Kidney capillary endothelial cell (primary cell): Measurements from ENCODE around the gene USP12.
"Not testable (repeated sequence)": the region's sequence is repeated elsewhere in the genome, so short reads cannot be mapped to it uniquely, and the experiment has no call there.

ENCODE experiments used
- DNase-seq: peaks from one replicate; pipeline ENCODE4 v3.0.0-alpha.2; 2018; ENCODE audit warnings: low spot score

The USP12 gene

DNA sequence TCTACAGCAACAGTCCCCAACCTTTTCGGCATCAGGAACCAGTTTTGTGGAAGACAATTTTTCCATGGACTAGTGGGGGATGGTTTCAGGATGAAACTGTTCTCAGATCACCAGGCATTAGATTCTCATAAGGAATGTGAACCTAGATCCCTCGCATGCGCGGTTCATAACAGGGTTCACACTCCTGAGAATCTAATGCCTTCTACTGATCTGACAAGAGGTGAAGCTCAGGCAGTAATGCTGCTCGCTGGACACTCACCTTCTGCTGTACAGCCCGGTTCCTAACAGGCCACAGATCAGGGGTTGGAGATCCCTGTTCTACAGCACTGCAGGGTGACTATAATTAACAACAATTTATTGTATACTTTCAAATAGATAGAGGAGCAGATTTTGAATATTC is 21.9 kb downstream of the USP12 start:
- no peak for DNase-seq

GRCh38 chr13:27148900-27149299 is 22.7 kb downstream of the USP12 start:
- DNase-seq = no peak

- no peak for DNase-seq
These were observed 24.0 kb downstream of the USP12 start for GRCh38 chr13:27147530-27148170.

- no peak for DNase-seq
These were observed 29.9 kb downstream of the USP12 start for GRCh38 chr13:27141746-27142145.

DNA sequence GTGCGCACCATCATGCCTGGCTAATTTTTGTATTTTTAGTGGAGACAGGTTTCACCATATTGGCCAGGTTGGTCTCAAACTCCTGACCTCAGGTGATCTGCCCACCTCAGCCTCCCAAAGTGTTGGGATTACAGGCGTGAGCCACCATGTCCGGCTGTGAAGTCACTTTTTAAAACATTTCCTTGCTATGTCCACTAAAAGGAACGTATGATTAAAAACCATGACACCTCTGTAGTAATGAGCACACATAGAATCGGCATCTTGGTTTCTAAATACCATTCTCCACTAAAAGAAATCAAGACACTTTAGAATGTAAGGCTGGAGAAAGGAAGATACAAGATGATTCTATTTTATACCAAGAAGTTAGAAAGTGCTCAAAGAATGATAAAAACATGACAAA is 30.5 kb downstream of the USP12 start:
- DNase-seq = not testable (repeated sequence)

- no peak for DNase-seq
These were observed 31.6 kb downstream of the USP12 start for GRCh38 chr13:27140060-27140459.

- no peak for DNase-seq
These were observed 32.0 kb downstream of the USP12 start for GRCh38 chr13:27139565-27139964.

DNA sequence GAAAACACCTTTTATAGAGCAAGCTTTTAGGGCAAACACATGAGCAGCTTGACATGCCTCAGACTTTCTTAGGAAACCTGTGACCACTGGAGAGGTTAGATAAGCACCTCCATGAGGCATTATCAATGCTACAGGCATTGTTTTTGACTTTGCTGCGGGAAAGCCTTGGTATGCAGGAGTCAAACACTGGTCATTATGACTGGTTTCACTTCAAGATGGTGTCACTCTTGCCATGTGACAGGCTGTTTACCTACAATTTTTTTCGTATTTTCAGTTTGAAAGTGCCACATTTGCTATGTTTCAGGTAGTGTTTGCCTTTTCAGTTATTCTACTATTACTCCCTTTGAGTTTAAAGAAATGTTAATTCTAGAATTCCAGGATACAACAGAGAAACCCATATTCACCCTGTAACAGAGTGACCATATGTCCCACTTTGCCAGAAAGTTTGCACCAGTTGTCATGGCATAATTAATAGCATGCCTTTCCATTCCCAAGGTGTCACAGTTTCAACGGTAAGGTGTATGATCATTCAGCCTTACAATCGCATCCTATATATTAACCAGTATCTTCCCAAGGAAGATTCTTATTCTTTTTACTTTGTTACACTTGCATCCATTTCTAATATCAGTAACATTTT is 33.0 kb downstream of the USP12 start:
- DNase-seq = no peak

DNA sequence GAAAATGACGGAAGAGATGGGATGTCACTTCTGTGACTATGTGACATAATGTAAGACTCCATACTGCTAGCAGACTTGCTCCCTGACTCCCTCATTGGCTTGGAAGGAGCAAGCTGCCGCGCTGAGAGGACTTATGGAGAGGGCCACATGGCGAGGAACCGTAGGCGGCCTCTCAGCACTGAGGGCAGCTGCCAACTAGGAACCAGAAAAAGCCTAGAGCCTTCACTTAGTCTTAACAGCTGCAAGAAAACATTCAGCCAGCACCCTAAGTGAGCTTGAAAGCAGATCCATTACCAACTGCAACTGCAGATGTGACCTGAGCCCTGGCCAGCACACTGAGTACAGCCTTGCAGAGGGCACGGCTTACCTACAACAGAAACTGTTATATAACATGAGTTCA is 33.9 kb downstream of the USP12 start:
- no peak for DNase-seq

DNA sequence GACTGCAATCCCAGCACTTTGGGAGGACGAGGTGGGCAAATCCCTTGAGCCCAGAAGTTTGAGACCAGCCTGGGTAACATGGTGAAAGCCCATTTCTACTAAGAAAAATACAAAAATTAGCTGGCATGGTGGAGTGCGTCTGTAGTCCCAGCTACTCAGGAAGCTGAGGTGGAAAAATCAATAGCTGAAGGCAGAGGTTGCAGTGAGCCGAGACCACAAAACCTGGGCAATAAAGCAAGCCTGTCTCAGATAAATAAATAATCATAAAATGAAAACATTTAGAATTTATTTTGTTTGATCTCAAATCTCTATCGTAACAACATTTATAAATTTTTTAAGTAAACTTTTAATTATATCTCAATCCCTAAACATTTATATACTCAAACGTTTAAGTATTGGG is 36.6 kb downstream of the USP12 start:
- no peak for DNase-seq

DNA sequence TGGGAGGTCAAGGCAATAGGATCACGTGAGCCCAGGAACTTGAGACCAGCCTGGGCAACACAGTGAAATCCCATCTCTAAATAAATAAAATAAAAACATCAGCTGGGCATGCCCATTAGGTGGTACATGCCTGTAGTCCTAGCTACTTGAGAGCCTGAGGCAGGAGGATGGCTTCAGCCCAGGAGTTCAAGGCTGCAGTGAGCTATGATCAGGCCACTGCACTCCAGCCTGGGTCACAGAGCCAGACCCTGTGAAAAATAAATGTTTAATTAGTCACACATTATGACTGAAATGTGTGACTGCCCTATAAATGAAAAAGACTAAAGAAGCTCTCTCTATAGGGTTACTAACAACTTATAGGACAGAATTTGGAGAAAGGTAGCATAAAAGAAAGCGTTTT is 37.7 kb downstream of the USP12 start:
- no peak for DNase-seq

DNA sequence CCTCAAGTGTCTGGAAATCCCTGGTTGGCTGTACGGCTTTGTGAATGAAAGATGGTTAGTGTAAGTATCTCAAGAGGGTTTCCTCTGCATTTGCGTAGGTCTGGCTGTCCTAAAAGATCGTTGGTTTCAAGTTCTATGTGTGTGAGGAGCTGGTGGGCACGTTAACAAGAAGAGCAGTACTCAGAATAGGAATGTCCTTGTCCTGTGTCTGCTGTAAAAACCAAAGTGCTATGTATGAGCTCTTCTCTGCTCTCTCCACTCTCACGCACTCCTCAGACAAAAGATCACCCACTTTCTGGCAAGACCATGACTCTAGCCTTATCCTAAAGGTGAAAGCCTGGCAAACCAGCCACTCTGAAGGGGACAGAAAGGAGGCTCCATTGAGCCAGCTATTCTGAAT is 39.1 kb downstream of the USP12 start:
- DNase-seq = no peak

GRCh38 chr13:27131906-27132305 is 39.7 kb downstream of the USP12 start:
- peak; percentile 20 for DNase-seq

DNA sequence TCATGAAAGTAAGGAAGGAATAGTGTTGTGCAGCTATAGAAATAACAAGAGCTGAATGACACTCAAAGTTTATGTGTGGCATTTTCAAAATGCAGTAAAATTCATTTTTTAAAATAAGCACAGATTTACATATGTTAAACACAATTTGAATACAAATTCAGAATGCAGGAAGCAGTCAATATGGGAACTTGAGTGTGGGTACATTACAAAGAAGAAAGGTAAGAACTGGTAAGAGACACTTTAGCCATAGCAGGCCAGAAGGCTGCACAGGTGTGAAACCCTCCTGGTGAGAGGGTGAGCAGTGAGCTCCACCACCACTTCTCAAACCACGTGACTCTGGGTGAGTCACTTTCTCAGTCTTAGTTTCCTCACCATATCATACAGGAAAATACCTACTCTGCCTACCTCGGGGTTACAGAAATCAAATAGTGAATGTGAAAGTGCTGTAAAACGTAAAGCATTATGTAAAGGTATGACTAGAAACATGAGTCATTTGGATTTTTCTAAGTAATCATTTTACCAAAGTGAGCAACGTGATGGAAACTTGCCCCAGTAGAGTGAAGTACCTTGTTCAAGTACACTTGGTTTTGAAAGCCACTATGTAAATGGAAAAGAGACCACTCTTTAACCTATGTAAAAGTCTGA is 40.5 kb downstream of the USP12 start:
- no peak for DNase-seq

GRCh38 chr13:27130223-27130978 is 41.2 kb downstream of the USP12 start:
- no peak for DNase-seq

- no peak for DNase-seq
These were observed 42.6 kb downstream of the USP12 start for GRCh38 chr13:27128825-27129627.

DNA sequence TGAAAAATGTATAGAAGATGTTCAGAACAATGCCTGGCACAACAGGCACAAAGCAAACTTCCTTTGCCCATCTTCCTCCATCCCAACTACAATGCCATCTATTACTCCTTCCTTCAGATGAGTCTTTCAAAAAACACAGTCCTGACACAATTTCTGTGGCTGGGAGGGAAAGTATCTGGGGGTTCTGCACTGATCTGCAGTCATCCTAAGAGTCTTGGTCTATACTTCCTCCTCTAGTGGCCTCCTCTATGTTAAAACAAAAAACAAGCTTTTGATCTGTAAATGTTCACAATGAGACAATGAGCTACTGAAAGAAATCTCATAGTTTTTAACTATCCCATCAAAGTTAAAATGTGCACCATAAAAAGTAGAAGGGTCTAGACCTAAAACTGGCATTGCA is 44.8 kb downstream of the USP12 start:
- DNase-seq = no peak

GRCh38 chr13:27125357-27126282 is 46.0 kb downstream of the USP12 start:
- no peak for DNase-seq

- no peak for DNase-seq
These were observed 47.0 kb downstream of the USP12 start for GRCh38 chr13:27124571-27124970.

DNA sequence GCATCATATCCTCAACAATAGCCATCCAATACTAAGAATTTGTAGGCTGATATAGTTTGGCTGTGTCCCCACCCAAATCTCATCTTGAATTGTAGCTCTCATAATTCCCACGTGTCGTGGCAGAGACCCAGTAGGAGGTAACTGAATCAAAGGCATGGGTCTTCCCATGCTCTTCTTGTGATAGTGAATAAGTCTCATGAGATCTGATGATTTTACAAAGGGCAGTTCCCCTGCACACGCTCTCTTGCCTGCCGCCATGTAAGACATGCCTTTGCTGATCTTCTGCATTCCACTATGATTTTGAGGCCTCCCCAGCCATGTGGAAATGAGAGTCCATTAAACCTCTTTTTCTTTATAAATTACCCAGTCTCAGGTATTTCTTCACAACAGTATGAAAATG is 48.2 kb downstream of the USP12 start:
- DNase-seq = not testable (repeated sequence)

DNA sequence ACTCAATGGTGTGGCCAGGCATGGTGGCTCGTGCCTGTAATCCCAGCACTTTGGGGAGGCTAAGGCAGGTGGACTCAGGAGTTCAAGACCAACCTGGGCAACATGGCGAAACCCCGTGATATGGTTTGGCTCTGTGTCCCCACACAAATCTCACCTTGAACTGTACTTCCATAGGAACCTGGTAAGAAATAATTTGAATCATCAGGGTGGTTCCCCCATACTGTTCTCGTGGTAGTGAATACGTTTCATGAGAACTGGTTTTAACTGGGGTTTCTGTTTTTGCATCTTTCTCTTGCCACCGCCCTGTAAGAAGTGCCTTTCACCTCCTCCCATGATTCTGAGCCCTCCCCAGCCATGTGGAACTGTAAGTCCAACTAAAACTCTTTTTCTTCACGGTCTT is 49.6 kb downstream of the USP12 start:
- DNase-seq = no peak
